Gastroesophageal sphincter (tissue), 3 donors: ENCODE measurements around the gene SP2.

Experiments
- CTCF ChIP-seq, 4 experiments: fragments of 200-600 bp in 2 of 4; fragments of 450-650 bp in 2 of 4; sonication (generic) in 1 of 4; IDR thresholded peaks; one replicate each; pipeline ENCODE4 v1.5.1; 2017 to 2019; ENCODE audit warnings: antibody characterized with exemption in 4 of 4, mild to moderate bottlenecking in 2 of 4, moderate library complexity in 2 of 4
- POLR2A ChIP-seq, 2 donors: fragments of 450-650 bp; IDR thresholded peaks; one replicate each; pipeline ENCODE4 v1.6.1; 2017; ENCODE audit warnings: antibody characterized with exemption in 2 of 2, mild to moderate bottlenecking in 2 of 2, moderate library complexity in 1 of 2

GRCh38 chr17:47877368-47878034, 18.5 kb upstream of the SP2 start:
- no peak for TF ChIP-seq POLR2A (IDR thresholded peaks at IDR 0.05)
- TF ChIP-seq CTCF (IDR thresholded peaks at IDR 0.05), result no peak
